HFFc6 (cell line): ENCODE results near the gene MARF1. TPM values are rescaled to one million over a fixed set of nuclear protein-coding genes. Genes with fewer than 3 reads are reported as not detected.
A peak's percentile ranks its signal among the peaks of the same experiment; 100 is the strongest.

ENCODE experiments used
- DNase-seq: peaks from one replicate; pipeline ENCODE4 v3.0.0-alpha.2; 2018
- H3K27ac Mint-ChIP-seq: 2 replicates; pipeline ENCODE4 v1.8.0; 2020; ENCODE audit warnings: mild to moderate bottlenecking, mixed read lengths
- H3K27me3 Mint-ChIP-seq: 2 replicates; pipeline ENCODE4 v1.8.0; 2021; ENCODE audit warnings: mild to moderate bottlenecking, moderate library complexity, mixed read lengths; ENCODE audit not compliant: insufficient read depth
- H3K36me3 Mint-ChIP-seq: 2 replicates; pipeline ENCODE4 v1.8.0; 2021; ENCODE audit warnings: low read depth, mixed read lengths
- H3K4me1 Mint-ChIP-seq: 2 replicates; pipeline ENCODE4 v1.8.0; 2020; ENCODE audit warnings: low read depth, mixed read lengths
- H3K4me3 Mint-ChIP-seq: 2 replicates; pipeline ENCODE4 v1.8.0; 2020; ENCODE audit warnings: mild to moderate bottlenecking, moderate library complexity, mixed read lengths
- H3K9me3 Mint-ChIP-seq: 2 replicates; pipeline ENCODE4 v1.8.0; 2020; ENCODE audit warnings: mild to moderate bottlenecking, mixed read lengths
- total RNA-seq, 6 experiments: library from RNA; stranded (reverse); fragmentation: NEBNext Ultra II Directional; extraction: Animal tissue kit (Norgen Biotek cat#: 25700); gene quantifications; 2 replicates in 1 of 6; 3 replicates in 5 of 6; pipeline ENCODE4 v1.2.3, GENCODE V29; 2021
- TF ChIP-seq, protein P1 (sequence below): fragments of 200-600 bp; sonication (generic); IDR thresholded peaks from 2 replicates; pipeline ENCODE4 v1.5.0; 2021; ENCODE audit warnings: antibody characterized with exemption, mild to moderate bottlenecking

MARF1 gene
- total RNA-seq, 6 experiments from 2014 or later: 34.9 to 39.4 (median 38.5) TPM

DNA sequence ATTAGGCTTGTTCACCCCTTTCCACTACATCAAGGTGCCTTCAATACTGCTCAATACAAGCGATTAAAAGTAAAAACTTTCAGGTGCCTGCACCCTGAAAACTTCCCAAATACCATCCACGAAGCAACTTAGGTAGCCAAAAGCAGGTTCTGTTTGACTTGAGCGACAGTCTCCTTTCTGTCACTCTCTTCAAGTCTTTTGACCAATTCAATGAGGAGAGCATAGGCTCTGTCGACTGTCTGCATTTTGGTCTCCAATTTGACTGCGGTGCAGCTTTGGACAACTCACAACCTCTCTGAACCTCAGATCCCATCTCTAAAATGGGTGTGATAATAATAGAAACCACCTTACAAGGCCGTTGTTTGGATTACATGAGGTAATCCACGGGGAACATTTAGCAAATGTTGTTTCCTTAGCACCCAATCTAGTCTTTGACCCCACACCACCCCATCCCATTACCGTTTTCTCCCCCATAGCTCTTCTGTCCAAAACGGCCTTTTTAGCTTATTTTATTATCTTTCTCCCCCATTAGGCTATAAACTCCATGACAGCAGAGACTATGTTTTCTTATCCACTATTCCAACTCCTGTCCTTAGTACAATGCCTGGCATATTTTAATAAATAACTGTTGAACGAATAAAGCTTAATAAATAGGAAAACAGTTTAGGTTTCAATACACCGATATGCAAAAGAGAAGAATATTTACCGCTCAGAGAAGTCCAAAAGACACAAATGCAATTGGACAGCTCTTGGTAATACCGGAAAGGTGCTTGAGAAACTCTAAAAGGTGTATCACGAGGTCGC lies 999 bp downstream of the MARF1 start:
- Mint-ChIP-seq H3K27ac (peak overlapping the region; percentile 98), H3K9me3 (no peaks in the 10 kb centered on the region), H3K4me1 (peaks cover 34% of the 10 kb centered on the region), H3K4me3 (peak overlapping the region; percentile 92), H3K36me3 (peaks cover 11% of the 10 kb centered on the region; the same call in 1 of the 2 replicates), H3K27me3 (peaks cover 2% of the 10 kb centered on the region; the same call in 1 of the 2 replicates)
- DNase-seq: no peak
- TF ChIP-seq, protein P1, sequence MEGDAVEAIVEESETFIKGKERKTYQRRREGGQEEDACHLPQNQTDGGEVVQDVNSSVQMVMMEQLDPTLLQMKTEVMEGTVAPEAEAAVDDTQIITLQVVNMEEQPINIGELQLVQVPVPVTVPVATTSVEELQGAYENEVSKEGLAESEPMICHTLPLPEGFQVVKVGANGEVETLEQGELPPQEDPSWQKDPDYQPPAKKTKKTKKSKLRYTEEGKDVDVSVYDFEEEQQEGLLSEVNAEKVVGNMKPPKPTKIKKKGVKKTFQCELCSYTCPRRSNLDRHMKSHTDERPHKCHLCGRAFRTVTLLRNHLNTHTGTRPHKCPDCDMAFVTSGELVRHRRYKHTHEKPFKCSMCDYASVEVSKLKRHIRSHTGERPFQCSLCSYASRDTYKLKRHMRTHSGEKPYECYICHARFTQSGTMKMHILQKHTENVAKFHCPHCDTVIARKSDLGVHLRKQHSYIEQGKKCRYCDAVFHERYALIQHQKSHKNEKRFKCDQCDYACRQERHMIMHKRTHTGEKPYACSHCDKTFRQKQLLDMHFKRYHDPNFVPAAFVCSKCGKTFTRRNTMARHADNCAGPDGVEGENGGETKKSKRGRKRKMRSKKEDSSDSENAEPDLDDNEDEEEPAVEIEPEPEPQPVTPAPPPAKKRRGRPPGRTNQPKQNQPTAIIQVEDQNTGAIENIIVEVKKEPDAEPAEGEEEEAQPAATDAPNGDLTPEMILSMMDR: no peak

DNA sequence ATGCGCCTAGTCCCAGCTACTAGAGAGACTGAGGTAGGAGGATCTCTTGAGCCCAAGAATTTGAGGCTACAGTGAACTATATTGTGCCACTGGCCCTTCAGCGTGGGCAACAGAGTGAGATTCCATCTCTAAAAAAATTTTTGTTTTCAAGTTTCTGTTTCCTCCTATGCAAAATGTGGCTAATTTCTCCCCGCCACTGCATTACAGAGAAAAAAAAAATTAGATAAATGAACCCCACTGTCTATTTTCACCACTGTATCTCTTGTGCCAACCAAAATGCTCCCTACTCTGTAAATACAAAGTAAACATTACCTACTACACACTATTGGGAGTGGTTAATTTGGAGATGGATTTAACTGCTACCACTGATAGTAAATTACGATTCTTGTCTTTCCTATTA lies 2.0 kb downstream of the MARF1 start:
- Mint-ChIP-seq H3K4me3 (peak overlapping the region; percentile 92; the same call in 1 of the 2 replicates), H3K9me3 (no peaks in the 10 kb centered on the region), H3K27ac (no peak overlapping the region), H3K4me1 (peaks cover 32% of the 10 kb centered on the region), H3K27me3 (peaks cover 2% of the 10 kb centered on the region; the same call in 1 of the 2 replicates), H3K36me3 (peaks cover 13% of the 10 kb centered on the region; the same call in 1 of the 2 replicates)
- TF ChIP-seq, protein P1: no peak
- no peak for DNase-seq

DNA sequence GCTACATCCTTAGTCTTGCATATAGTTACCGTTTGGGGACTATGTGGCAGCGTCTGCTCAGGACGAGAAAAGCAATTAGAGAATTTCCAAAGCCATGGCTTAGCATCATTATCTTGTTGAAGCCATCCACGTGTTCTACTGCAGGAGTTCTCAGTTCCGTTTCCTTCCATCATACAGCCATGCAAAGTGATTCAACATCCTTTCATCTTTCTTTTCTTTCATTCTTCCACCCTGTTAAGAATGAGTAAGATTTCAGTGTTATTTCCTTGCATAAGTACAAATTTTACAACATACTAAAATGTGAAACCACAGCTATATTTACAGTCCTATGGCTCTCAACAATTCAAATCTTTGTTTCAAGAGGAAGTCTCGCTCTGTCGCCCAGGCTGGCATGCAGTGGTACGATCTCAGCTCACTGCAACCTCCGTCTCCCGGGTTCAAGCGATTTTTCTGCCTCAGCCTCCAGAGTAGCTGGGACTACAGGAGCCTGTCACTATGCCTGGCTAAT lies 3.8 kb downstream of the MARF1 start:
- Mint-ChIP-seq H3K27ac (no peak overlapping the region), H3K4me1 (peaks cover 22% of the 10 kb centered on the region), H3K36me3 (peaks cover 15% of the 10 kb centered on the region; the same call in 1 of the 2 replicates), H3K9me3 (no peaks in the 10 kb centered on the region), H3K4me3 (no peak overlapping the region), H3K27me3 (no peaks in the 10 kb centered on the region; the same call in 1 of the 2 replicates)
- no peak for DNase-seq
- TF ChIP-seq, protein P1: no peak

DNA sequence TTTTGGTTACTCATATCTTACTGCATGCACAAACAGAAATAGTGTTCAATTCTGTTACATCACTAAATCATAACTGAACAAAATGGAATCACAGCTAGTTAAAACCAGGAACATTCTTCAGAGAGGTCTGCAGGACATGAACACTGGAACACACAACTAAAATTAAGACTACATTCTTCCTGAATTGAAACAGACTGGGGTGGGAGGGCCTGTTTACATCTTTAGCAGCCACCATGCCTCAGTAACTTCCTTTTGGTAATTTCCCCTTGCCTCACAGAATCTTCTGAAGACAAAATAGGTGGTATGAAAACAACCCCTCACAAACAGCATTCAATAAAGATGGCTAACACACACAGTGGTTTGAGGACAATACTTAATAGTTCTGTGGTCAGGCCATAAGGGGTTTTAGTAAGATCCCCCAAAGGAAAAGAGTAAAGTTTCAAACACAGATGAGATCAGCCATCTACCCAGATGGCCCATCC lies 6.5 kb downstream of the MARF1 start:
- H3K4me1 Mint-ChIP-seq: peaks cover 5% of the 10 kb centered on the region
- H3K9me3 Mint-ChIP-seq: no peaks in the 10 kb centered on the region
- no peaks in the 10 kb centered on the region for H3K27me3 Mint-ChIP-seq
- no peak overlapping the region for H3K4me3 Mint-ChIP-seq
- no peak for DNase-seq
- no peak overlapping the region for H3K27ac Mint-ChIP-seq
- peaks cover 25% of the 10 kb centered on the region for H3K36me3 Mint-ChIP-seq
- TF ChIP-seq, protein P1: no peak

DNA sequence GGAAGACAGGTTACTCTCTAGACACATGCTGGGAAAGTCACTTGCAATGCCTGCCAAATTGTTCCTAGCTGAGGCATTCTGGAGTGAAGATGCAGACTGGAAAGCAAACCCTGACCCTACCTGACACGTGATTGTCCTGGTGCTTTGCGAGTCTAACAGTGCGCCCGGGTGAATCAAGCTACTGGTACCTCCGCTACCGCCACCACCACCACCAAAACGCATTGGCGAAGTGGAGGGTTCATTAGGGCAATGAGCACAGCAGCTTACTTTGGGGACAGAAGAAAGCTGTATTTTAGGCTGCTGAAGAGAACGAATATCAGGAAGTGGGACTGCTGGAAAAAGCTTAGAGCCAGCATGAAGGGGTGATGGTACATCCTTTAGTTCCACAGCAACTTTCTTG lies 7.0 kb downstream of the MARF1 start:
- DNase-seq: no peak
- Mint-ChIP-seq H3K4me1 (no peaks in the 10 kb centered on the region; the same call in 1 of the 2 replicates), H3K36me3 (peaks cover 25% of the 10 kb centered on the region), H3K9me3 (no peaks in the 10 kb centered on the region), H3K27ac (no peak overlapping the region), H3K27me3 (no peaks in the 10 kb centered on the region), H3K4me3 (no peak overlapping the region)
- TF ChIP-seq, protein P1: no peak
